Kidney epithelial cell (primary cell): ENCODE data around the gene RAPGEF3. TPM values are rescaled to one million over a fixed set of nuclear protein-coding genes. Genes with fewer than 3 reads are reported as not detected.
A peak's percentile ranks its signal among the peaks of the same experiment; 100 is the strongest.

Source experiments
- DNase-seq: peaks from one replicate; pipeline ENCODE4 v3.0.0-alpha.2; 2010; ENCODE audit warnings: low read depth
- H3K27me3 ChIP-seq: 2 replicates; pipeline ENCODE4 v1.6.0; 2011; ENCODE audit warnings: low read length; ENCODE audit not compliant: control insufficient read depth, insufficient read depth
- H3K36me3 ChIP-seq: 2 replicates; pipeline ENCODE4 v1.5.1; 2011; ENCODE audit warnings: low read length; ENCODE audit not compliant: control insufficient read depth, insufficient read depth
- H3K4me3 ChIP-seq: 2 replicates; pipeline ENCODE4 v1.5.1; 2011; ENCODE audit warnings: low read depth, mild to moderate bottlenecking, control low read depth, low read length
- CTCF ChIP-seq: IDR thresholded peaks from 2 replicates; pipeline ENCODE4 v1.5.1; 2011; ENCODE audit warnings: mild to moderate bottlenecking, moderate library complexity, low read length, control low read depth, inconsistent platforms; ENCODE audit not compliant: insufficient read depth, poor library complexity, severe bottlenecking
- total RNA-seq: library from RNA; depleted of rRNA; stranded (reverse); fragments of >200 nt; gene quantifications from 2 replicates; pipeline ENCODE4 v1.2.3, GENCODE V29; 2015

RAPGEF3 gene
- 8.7 and 14.3 TPM in 2 replicates for total RNA-seq

GRCh38 chr12:47758834-47759690 lies at the start of gene RAPGEF3:
Gene RAPGEF3, minus strand, starts transcription at chr12:47758880. Its CDS starts 324 bp downstream, at chr12:47758556.
- DNase-seq, result no peak
- Histone ChIP-seq H3K4me3 (peak within 1 kb of the TSS; percentile 42), H3K27me3 (no peaks in the 10 kb centered on the region), H3K36me3 (no peaks in the 10 kb centered on the region)
- TF ChIP-seq CTCF, result peak; percentile 63

GRCh38 chr12:47808050-47808449 lies 49.4 kb upstream of the RAPGEF3 start:
- no peaks in the 10 kb centered on the region for H3K36me3 ChIP-seq
- no peaks in the 10 kb centered on the region for H3K27me3 ChIP-seq
- no peak for DNase-seq
- TF ChIP-seq CTCF, result no peak
- no peak overlapping the region for H3K4me3 ChIP-seq

- Histone ChIP-seq H3K27me3 (no peaks in the 10 kb centered on the region), H3K36me3 (no peaks in the 10 kb centered on the region), H3K4me3 (no peak overlapping the region)
- DNase-seq, result no peak
- no peak for TF ChIP-seq CTCF
Observed at GRCh38 chr12:47807338-47807737, 48.7 kb upstream of the RAPGEF3 start.

- Histone ChIP-seq H3K27me3 (no peaks in the 10 kb centered on the region), H3K36me3 (no peaks in the 10 kb centered on the region), H3K4me3 (no peak overlapping the region)
- DNase-seq, result no peak
- no peak for TF ChIP-seq CTCF
Observed at GRCh38 chr12:47805417-47805816, 46.7 kb upstream of the RAPGEF3 start.

- DNase-seq, result no peak
- H3K27me3 ChIP-seq, result no peaks in the 10 kb centered on the region
- no peak overlapping the region for H3K4me3 ChIP-seq
- TF ChIP-seq CTCF, result no peak
- H3K36me3 ChIP-seq, result no peaks in the 10 kb centered on the region
Observed at GRCh38 chr12:47804171-47804570, 45.5 kb upstream of the RAPGEF3 start.
